SK-N-MC (cell line): ENCODE data around the gene ZNF618.

Experiments used
- DNase-seq: peaks from one replicate; pipeline ENCODE4 v3.0.0-alpha.2; 2011; ENCODE audit warnings: low read depth, low spot score
- H3K27ac ChIP-seq: fragments of 200-600 bp; sonication (generic); 2 replicates; pipeline ENCODE4 v1.5.1; 2016; ENCODE audit warnings: mixed run types
- H3K36me3 ChIP-seq: fragments of 200-600 bp; sonication (generic); 2 replicates; pipeline ENCODE4 v1.6.1; 2017; ENCODE audit warnings: antibody characterized with exemption, low read length, mixed read lengths; ENCODE audit not compliant: insufficient read depth
- H3K4me3 ChIP-seq: fragments of 200-600 bp; sonication (generic); 2 replicates; pipeline ENCODE4 v1.5.1; 2016
- H3K9ac ChIP-seq: fragments of 200-600 bp; sonication (generic); 2 replicates; pipeline ENCODE4 v1.8.0; 2017; ENCODE audit warnings: mixed run types, mixed read lengths; ENCODE audit not compliant: insufficient read length
- H3K9me3 ChIP-seq: fragments of 200-600 bp; sonication (generic); 2 replicates; pipeline ENCODE4 v1.6.1; 2017; ENCODE audit warnings: low read depth, mild to moderate bottlenecking, antibody characterized with exemption, low read length, moderate library complexity, mixed read lengths
- EZH2 ChIP-seq: fragments of 200-600 bp; sonication (generic); IDR thresholded peaks from one replicate; pipeline ENCODE4 v1.6.1; 2017; ENCODE audit warnings: antibody characterized with exemption
- FOXP2 ChIP-seq: optimal IDR thresholded peaks from 2 replicates; pipeline ENCODE3; 2011; ENCODE audit warnings: mild to moderate bottlenecking, moderate library complexity; ENCODE audit not compliant: insufficient read depth; ENCODE audit errors: extremely low read length, control extremely low read depth
- POLR2AphosphoS5 ChIP-seq: IDR thresholded peaks from 2 replicates; pipeline ENCODE4 v1.6.1; 2012; ENCODE audit warnings: mild to moderate bottlenecking, low read depth, low read length, borderline replicate concordance

ZNF618 gene

DNA sequence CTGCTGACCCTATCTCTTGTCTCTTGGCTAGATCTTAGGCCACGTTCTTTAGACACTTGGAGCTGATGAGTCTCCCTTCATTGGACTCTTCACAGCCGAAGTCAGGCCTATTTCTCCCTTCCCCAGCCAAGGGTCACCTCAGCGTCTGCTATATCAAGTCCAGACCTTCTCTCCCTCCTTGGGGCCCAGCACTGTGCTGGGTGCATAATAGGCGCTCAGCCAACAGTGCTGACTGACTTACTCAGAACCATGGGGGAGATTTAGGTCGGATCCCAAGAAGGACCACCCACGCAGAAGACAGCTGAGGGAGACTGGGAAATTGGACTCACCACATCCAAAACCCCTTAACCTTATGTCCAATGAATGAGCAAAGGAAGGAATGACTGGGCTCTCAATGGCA lies 207.6 kb downstream of the ZNF618 start:
- Histone ChIP-seq H3K9ac (no peak overlapping the region), H3K36me3 (no peaks in the 10 kb centered on the region), H3K27ac (no peak overlapping the region), H3K9me3 (no peaks in the 10 kb centered on the region), H3K4me3 (no peak overlapping the region)
- DNase-seq = no peak
- TF ChIP-seq POLR2AphosphoS5 (no peak), EZH2 (no peak), FOXP2 (no peak)

DNA sequence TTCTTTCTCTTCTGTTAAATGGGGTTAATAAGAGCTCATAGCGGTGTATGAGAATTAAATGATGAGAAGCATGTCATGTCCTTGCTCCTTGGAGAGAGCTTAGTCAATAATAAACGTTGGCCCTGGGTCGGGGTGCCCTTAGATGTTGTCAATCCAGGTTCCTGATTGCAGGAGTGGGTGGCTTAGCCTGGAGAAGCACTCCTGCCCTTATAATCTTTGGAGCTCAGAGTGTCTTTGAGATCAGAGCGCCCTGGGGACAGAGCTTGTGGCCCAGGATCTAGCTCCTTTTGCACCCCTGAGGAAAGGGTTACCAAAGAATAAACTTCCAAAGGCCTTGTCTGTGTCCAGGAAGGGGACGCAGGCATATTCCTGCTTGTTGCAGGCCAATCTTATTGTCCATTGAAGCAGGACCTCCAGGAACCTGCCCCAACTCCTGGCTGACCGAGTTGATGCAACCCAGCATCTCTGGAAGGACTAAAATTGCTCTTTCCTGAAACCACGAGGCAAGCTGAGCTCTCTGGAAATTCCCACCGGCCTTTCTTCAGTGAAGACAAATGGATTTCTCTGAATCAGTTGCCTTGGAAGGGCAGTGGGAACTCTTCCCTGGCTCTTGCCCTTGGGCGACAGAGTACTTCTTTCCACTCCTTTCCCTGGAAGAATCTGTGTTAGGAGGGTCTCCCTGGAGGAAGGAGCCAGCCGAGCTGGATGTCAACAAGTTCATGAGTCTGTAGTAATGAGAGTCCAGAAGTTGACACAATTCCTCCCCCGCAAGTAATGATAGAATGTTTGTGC lies 208.4 kb downstream of the ZNF618 start:
- DNase-seq = no peak
- TF ChIP-seq POLR2AphosphoS5 (no peak), EZH2 (no peak), FOXP2 (no peak)
- H3K36me3 ChIP-seq = no peaks in the 10 kb centered on the region
- H3K9ac ChIP-seq = no peak overlapping the region
- H3K4me3 ChIP-seq = no peak overlapping the region
- H3K9me3 ChIP-seq = no peaks in the 10 kb centered on the region
- H3K27ac ChIP-seq = no peak overlapping the region

DNA sequence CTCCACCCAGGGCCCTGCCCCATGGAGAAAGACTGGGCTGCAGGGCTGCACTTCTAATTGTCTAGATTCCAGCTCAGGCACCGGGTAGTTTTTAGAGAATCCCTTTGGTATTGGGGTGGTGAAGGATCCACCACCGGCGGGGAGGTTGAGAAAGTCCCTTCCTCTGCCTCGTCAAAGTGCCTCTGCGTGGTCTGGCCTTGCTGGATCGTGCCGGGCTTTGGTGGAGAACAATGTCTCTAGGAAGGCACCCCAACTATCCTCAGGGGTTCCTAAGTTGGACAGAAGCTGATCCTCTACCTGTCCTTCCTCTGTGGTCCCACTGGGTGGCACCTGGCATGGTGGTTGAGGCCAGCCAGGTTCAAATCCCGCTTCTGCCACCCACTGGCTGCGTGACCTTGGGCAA lies 209.3 kb downstream of the ZNF618 start:
- H3K4me3 ChIP-seq = no peak overlapping the region
- H3K36me3 ChIP-seq = no peaks in the 10 kb centered on the region
- DNase-seq = no peak
- H3K9me3 ChIP-seq = no peaks in the 10 kb centered on the region
- no peak overlapping the region for H3K27ac ChIP-seq
- no peak for TF ChIP-seq EZH2
- TF ChIP-seq POLR2AphosphoS5 = no peak
- TF ChIP-seq FOXP2 = no peak
- H3K9ac ChIP-seq = no peak overlapping the region

DNA sequence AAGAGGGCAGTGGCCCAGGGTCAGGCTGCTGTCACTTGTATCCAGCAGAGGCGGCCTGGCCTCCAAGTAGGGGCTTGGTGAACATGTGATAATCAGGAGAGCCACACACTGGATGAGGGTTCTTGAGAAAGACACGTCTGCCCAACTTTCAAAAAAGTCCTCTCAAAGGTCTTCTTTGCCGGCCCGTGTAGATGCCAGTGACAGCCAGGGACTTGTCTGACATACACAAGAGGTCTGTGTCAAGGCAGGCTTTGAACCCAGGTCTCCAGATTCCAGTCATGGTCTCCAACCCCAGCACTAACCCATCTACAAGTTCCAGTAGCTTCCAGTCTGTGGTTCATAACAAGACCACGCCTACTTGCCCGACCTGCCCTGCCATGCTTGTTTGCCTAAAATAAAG lies 209.9 kb downstream of the ZNF618 start:
- H3K4me3 ChIP-seq = no peak overlapping the region
- no peak for DNase-seq
- no peak for TF ChIP-seq EZH2
- no peak for TF ChIP-seq POLR2AphosphoS5
- TF ChIP-seq FOXP2 = no peak
- no peak overlapping the region for H3K27ac ChIP-seq
- H3K36me3 ChIP-seq = no peaks in the 10 kb centered on the region
- H3K9me3 ChIP-seq = no peaks in the 10 kb centered on the region
- no peak overlapping the region for H3K9ac ChIP-seq

DNA sequence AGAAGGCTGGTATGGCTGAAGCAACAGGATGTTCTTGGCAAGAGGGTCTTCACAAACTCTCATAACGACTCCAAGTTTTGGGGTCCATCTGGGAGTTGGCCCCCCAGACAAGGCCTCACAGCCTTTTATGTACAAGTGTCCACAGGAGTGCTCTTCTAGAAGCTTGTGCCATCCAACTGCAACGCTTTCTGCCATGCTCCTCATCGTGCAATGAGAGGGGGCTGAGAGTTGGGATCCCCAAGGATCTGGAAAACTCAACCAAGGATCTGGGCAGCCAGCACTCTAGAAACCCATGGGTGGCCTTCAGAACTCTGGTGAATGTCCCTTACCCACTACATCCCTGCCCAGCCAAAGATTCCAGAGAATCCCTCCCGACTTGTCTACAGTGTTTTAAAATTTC lies 210.5 kb downstream of the ZNF618 start:
- Histone ChIP-seq H3K9me3 (no peaks in the 10 kb centered on the region), H3K27ac (no peak overlapping the region), H3K4me3 (no peak overlapping the region), H3K9ac (no peak overlapping the region), H3K36me3 (no peaks in the 10 kb centered on the region)
- TF ChIP-seq EZH2 (no peak), POLR2AphosphoS5 (no peak)
- DNase-seq = no peak

DNA sequence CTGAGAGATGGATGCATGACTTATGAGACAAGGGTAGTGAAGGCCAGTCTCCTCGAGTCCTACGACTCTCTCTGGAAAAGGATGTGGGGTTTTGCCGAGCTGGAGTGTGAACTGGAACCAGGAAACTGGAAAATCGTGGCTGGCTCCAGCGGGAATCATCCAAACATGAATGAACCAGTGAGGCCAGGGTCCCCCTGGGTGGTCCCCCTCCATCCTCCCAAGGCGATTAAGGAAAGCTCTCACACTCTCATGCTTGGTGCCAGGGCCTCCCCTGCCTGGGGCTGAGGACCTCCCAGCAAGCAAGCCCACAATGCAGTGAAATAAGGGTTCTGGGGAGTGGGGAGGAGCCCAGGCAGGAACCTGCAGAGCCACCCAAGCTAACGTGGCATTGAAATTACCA lies 211.6 kb downstream of the ZNF618 start:
- Histone ChIP-seq H3K4me3 (no peak overlapping the region), H3K36me3 (no peaks in the 10 kb centered on the region), H3K27ac (no peak overlapping the region), H3K9me3 (no peaks in the 10 kb centered on the region), H3K9ac (no peak overlapping the region)
- DNase-seq = no peak
- no peak for TF ChIP-seq POLR2AphosphoS5
- no peak for TF ChIP-seq EZH2
- TF ChIP-seq FOXP2 = no peak

DNA sequence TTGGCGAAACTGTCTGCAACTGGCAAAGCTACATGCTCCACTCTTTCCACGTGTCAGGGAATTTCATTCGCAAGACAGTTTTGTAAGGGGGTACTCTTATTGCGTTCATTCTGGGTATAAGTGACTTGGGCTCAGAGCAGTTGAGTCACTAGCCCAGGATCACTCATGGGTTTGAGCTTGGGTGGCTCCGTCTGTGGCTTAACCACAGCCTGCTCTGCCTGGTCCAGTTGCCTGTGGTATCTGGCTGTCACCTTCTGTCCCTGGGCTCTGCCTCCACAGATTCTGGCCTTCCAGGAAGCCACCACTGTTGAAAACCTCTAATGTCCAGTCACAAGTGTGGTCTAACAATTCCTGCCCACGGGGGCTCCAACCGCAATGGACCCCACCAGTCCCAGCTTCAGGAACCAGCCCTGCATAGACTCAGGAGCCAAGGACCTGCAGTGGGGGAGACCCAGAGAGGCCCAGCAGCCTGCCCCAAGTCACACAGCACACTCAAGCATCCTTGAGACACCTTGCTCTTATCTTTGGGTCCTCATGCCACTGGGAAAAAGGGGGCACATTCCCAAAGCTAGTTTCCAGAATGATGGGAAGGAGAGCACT lies 212.6 kb downstream of the ZNF618 start:
- no peaks in the 10 kb centered on the region for H3K9me3 ChIP-seq
- H3K36me3 ChIP-seq = no peaks in the 10 kb centered on the region
- H3K27ac ChIP-seq = no peak overlapping the region

DNA sequence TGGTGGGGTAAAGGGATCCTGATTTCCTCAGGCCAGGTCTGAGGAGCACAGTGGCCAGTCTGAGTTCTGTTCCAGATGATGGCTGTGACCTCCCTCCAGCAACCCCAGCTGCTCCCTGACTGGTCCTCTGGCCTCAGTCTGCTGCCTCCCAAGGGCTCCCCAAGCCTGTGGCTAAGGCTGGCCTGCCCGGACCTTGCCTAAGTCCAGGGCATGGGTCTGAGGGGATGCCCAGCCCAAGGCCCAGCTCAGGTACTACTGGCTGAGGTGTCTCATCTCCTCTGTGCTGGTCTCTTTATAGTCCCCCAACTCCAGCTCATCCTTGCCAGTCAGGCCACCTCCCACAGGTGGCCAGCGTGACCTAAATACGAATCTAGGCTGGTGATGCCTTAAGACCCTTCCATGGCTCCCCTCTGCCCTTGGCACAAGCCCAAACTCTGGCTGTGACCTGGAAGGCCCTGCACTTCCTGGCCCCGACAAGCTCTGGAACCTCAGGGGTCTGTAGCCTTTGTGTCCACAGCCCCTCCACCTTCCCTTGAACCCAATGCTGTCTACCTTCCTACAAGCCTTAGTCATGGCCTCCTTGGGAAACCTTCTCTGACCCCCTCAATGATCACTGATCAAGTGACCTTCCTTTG lies 213.2 kb downstream of the ZNF618 start:
- Histone ChIP-seq H3K9me3 (no peaks in the 10 kb centered on the region), H3K36me3 (no peaks in the 10 kb centered on the region), H3K27ac (no peak overlapping the region), H3K9ac (no peak overlapping the region), H3K4me3 (no peak overlapping the region)
- no peak for DNase-seq
- TF ChIP-seq POLR2AphosphoS5 (no peak), FOXP2 (no peak), EZH2 (no peak)

More for the DNA sequence above, 212.6 kb downstream of the ZNF618 start:
- no peak overlapping the region for H3K9ac ChIP-seq
- TF ChIP-seq POLR2AphosphoS5 (no peak), EZH2 (no peak), FOXP2 (no peak)
- no peak overlapping the region for H3K4me3 ChIP-seq
- no peak for DNase-seq
